Retinal pigment epithelial cell (primary cell): Measurements from ENCODE around the gene HNRNPC.

Source experiments
- DNase-seq: peaks from one replicate; pipeline ENCODE4 v3.0.0-alpha.2; 2010; ENCODE audit warnings: low read depth
- H3K4me3 ChIP-seq: 2 replicates; pipeline ENCODE4 v1.5.1; 2011; ENCODE audit warnings: mild to moderate bottlenecking, low read length, control low read depth, moderate library complexity
- CTCF ChIP-seq: conservative IDR thresholded peaks from 2 replicates; pipeline ENCODE4 v1.5.1; 2011; ENCODE audit warnings: low read depth, low read length, control low read depth, inconsistent platforms

Gene HNRNPC

GRCh38 chr14:21252149-21252548 is 17.1 kb downstream of the HNRNPC start:
- no peak overlapping the region for H3K4me3 ChIP-seq
- no peak for DNase-seq
- TF ChIP-seq CTCF, result no peak

GRCh38 chr14:21251215-21251614 is 18.0 kb downstream of the HNRNPC start:
- H3K4me3 ChIP-seq, result no peak overlapping the region
- DNase-seq, result no peak
- no peak for TF ChIP-seq CTCF

DNA sequence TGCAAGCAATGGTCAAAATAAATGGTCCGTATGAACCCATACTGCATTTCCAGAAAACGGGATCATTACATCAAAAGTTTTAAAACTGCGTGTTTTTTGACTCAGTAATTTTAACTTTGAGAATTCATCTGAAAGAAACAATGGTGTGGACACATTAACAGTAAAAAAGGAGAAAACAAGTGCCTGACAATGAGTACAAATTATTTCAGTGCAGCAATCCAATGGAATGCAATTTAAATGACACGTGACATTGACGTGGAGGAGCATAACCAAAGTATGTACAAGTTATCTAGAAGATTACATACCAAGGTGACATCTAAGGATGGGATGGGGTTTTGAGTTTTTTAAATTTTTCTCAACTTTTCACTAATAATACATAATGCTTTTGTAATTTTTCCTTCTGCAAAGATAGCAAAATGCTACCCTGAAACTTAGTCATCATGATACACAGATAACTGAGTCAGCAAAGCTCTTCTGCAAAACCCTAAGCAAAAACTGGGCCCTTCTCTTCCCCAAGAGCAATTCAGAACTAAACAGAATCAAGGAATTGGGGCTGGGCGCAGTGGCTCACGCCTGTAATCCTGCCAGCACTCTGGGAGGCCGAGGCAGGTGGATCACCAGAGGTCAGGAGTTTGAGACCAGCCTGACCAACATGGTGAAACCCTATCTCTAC is 20.4 kb downstream of the HNRNPC start:
- TF ChIP-seq CTCF, result no peak
- H3K4me3 ChIP-seq, result no peak overlapping the region
- no peak for DNase-seq

DNA sequence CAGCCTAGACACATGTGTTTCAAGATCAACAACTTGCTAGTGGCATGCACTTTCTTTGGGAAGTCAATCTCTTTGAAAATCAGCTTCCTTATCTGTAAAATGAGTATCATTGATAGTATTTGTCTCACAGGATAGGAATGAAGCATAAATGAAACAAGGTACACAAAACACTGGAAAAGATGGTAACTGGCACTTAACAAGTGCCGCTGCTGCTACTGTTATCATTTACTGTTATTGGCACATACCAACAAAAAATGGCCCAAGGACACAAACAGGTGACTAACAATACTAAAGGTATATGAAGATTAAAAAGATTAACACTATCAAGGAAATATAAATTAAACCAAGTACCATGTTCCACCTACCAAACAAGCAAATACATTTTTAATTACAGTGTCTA is 20.9 kb downstream of the HNRNPC start:
- no peak for TF ChIP-seq CTCF

DNA sequence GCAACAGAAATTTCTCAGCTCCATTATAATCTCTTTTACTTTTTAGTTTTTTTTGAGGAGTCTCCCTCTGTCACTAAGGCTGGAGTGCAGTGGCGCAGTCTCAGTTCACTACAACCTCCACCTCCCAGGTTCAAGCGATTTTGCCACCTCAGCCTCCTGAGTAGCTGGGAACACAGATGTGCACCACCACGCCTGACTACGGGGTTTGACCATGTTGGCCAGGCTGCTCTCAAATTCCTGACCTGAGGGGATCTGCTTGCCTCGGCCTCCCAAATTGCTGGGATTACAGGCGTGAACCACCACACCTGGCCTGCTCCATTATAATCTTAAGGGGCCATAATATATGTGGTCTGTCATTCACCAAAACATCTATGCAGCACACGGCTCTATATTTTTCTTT is 23.4 kb downstream of the HNRNPC start:
- TF ChIP-seq CTCF, result no peak
- no peak overlapping the region for H3K4me3 ChIP-seq
- no peak for DNase-seq

More for the DNA sequence above, 20.9 kb downstream of the HNRNPC start:
- DNase-seq, result no peak
- H3K4me3 ChIP-seq, result no peak overlapping the region

DNA sequence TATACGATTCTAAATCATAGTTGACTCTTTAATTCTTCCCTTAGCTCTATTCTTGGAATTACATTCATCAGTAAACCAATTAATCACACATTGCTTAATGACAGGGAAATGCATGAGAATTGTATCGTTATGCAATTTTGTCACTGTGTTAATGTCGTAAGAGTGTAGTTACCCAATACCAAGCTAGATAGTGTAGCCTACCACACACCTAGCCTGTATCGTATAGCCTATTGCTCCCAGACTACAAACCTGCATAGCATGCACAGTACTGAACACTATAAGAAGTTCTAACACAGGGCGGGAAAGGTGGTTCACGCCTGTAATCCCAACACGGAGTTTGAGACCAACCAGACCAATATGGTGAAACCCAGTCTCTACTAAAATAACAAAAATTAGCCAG is 24.7 kb downstream of the HNRNPC start:
- DNase-seq, result no peak
- no peak overlapping the region for H3K4me3 ChIP-seq
- TF ChIP-seq CTCF, result no peak

GRCh38 chr14:21241218-21241819 is 27.9 kb downstream of the HNRNPC start:
- no peak for DNase-seq
- peak; percentile 29 for TF ChIP-seq CTCF
- no peak overlapping the region for H3K4me3 ChIP-seq
